GM15510 (cell line): Measurements from ENCODE around the gene PEX19.

Experiments used
- POLR2A ChIP-seq: IDR thresholded peaks from 3 replicates; pipeline ENCODE4 v1.6.1; 2011; ENCODE audit warnings: borderline replicate concordance; ENCODE audit not compliant: insufficient read length; ENCODE audit errors: extremely low read depth

PEX19 gene

DNA sequence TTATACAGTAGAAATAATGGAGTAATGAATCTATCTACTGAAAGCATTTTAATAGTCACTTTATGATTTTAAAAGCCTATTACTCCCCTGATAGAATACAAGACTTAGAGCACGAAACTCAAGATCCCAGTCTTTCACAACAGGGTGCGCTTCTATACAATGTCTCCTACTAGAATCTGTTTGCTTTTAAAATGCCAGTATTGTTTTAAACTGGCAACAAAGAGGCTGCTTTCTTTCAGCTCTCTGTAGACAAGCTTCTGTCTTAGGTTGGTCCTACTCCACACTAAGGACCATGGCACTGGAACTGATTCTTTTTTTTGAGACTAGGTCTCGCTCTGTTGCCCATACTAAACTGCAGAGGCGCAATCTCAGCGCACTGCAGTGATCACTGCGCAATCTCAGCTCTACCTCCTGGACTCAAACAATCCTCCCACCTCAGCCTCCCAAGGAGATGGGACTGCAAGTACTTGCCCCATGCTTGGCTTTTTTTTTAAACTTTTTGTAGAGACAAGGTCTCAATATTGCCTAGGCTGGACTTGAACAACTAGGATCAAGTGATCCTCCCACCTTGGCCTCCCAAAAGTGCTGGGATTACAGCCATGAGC, 27.4 kb downstream of the PEX19 start:
- TF ChIP-seq POLR2A: no peak

DNA sequence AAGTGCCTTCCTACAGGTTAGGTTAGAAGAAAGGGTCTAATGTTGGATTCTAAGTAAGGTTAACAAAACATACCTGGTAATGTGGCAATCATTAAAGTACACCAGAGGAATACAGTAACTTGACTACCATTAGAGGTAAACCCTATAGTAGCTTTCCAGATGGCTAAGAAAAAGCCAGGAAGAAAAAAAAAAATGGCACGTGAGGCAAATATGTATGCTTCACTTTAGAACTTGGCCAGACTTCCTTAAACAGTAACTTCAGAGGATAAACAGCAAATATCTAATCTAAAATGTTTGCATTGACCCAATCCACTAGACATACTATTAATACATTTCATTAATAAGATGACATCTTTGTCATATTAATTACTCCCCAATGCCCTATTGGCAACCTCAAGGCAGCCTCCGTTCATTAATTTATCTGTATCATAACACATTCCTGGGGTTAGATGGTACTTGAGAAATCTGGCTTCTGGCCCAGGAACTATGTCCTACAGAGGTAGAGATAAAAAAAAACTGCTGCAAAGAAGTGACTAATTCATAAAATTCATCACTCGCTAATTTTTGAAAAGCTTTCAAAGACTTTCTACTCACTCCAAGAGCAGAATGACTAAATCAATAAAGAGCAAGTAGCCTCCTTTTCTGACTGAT, 28.4 kb downstream of the PEX19 start:
- TF ChIP-seq POLR2A: no peak

DNA sequence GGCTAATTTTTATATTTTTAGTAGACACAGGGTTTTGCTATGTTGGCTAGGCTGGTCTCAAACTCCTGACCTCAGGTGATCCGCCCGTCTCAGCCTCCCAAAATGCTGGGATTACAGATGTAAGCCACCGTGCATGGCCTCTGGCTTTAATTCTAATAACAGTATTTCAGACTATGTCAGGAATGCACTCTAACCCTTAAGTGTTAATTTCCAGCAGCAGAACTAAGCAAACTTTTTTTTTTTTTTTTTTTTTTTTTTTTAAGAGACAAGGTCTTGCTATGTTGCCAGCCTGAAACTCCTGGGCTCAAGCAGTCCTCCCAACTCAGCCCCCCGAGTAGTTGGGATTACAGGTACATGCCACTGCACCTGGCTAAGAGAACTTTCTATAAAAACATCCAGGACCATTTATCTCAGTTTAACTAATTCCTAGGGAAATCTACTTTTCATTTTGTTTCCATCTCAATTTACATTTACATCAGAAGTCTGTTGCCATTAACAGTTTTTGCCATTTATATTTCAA, 29.1 kb downstream of the PEX19 start:
- TF ChIP-seq POLR2A: no peak

DNA sequence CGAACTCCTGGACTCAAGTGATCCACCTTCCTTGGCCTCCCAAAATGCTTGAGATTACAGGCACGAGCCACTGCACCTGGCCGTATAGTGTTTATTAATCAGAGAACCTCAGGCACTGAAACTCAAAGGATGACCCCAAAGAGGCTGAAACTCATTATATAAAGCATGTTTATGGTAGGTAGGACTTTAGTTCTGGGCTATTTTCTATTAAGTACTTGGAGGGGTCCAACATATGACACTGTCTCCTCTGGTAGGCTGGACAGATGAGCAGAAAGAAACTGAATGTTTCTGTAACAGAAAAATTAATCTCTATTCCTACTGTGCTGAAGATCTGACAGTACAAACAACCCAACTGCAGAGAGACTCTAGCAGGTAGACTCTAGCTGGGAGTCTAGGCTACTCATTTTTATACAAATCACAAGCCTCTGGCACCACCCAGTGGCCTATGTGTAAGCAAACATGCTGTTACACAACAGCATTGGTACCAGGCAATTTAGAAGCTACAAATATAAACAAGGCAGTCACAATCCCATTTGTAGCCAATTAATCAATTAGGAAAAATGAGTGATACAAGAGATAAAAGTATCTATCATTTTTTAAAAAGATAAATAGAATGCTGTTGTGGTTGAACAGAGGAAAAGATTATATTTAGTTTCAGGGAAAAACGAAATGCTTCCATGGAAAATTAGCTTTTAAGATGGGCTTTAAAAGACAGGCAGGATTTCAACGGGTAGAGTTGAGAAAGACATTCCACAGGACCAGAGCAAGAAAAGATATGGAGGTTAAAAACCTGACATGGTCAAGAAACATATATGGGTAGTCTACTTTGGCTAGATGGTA, 33.0 kb downstream of the PEX19 start:
- no peak for TF ChIP-seq POLR2A

DNA sequence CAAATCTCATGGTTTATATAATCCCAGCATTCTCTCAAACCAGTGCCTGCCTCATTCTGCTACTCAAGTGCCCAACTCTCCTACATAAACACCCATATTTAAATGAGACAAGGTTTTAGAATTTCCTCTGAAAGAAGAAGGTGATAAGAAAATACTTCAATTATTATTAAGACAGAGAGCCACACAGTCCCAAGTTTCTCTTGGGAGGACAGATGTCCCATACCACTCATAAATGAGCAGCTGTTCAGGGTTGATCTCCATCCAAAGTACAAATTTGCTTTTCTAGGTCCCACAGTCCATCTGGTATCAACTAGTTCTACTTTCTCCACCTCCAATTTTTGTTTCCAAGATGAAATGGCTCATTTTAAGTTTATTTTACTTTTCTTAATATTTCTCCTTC, 33.9 kb downstream of the PEX19 start:
- TF ChIP-seq POLR2A: no peak

DNA sequence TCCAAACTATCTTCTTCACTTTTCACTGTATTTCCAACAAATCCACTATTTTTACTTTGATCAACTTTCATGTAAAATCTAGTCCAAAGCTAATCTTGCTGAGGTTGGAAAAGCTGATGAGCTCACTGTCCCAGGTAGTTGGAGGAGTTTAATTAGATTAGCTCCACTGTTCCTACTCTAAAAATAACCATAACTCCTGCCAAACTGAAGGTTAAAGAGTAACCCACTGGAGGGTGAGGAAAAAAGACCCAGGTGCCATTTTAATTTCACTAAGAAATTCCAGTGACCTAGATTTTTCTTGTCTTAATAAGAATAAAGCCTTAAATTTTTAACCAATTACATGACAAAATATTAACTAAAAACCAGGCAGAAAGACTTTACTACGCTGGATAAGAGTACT, 37.9 kb downstream of the PEX19 start:
- no peak for TF ChIP-seq POLR2A

DNA sequence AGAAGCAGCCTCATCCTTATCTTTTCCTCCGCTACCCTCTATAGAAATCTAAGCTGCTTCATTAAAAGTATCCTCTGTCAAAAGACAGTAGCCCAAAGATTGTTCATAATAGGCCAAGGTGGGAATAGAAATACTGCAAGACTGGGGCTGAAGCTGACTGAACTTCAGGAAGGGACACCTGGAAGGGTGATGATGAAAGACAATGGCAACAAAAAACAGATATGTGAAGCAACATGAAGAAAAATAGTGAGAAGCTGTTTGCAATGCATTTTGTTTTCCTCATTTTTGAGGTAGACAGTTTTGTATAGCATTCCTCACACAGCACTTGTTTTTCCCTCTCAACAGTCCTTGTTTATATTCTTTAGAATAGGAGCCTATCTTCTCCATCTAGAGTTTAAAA, 39.5 kb downstream of the PEX19 start:
- no peak for TF ChIP-seq POLR2A

DNA sequence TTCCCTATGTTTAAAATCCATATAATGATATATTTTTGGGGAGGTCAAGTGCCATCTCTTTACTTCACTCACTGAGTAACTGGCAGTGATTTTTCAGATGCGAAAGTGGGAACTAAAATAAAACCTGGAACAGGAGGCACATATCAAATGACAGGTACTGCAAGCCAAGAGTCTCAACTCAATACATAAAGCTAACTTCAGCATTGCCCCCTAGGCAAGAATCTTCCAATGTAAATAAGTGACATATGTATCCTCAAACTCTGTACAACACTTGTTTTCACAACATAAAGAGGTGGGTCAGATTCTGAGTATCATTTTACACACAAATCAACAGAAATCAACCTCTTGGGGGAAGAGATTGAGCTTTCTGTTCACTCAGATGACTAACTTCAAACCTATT, 40.7 kb downstream of the PEX19 start:
- no peak for TF ChIP-seq POLR2A

DNA sequence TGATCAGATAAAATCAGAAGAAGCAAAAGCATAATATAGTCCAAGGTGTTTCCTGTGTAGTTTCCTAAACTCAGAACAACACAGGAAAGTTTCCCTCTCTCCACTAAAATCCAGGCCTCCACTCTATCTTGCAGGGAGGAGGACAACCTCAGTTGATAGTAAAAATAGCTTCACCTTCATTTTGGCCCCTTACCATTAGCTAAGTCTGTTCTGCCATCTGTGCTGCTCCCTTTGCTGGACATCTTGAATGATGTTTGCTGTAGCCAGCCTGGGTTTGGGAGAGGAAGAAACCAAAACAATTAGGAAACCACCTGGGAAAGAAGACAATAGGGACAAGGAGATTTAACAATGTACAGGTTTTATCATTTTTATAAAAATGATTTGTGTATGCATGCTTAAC, 41.2 kb downstream of the PEX19 start:
- TF ChIP-seq POLR2A: no peak

DNA sequence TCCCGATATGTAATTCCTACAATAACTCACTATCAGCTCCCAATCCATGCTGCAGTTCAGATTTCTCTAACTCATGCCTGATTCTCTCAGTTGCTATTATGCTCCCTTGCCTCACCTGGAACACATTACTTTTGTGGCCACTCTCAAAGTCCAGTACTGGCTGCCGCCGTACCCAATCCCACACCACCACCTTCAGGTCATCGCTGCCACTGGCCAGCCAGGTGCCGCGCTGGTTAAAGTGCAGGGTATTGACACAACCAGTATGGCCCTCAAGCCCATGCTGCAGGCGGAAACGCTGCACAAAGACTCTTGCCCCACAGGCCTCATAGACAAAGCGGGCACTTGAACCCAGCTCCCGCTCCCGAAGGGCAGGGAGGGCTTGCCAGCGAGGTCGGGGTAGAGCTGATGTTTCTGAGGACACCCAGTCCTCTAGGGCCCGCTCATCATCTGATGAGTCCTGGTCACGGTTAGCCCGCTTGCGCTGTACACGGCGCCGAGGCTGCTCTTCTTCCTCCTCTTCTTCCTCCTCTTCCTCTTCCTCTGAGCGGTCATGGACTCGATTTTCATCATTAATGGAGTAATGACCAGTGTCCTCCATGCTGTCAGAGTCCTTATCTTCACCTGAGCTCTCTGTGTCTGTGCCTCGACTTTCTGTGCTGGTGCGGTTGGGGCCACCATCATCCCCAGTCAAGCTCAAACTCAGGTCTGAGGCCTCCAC, 45.2 kb downstream of the PEX19 start:
- TF ChIP-seq POLR2A: no peak

DNA sequence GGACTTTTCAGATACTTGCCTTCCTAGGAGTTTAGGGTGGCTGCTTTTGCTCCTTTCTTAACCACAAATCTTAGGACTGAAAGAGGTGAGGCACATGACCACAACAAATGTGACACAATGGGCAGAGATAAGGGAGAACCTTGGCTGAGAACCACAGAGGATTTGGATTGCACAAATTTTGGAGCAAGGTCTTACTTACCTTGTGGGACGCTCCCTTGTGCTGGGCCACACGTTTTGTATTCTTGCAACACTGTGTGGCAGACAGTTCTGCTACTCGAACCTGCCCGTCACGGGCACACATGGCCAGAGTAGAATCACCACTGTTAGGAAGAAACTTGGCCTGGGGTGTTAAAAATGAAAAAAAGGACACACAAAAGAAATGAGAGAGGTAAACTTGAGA, 46.5 kb downstream of the PEX19 start:
- TF ChIP-seq POLR2A: no peak

DNA sequence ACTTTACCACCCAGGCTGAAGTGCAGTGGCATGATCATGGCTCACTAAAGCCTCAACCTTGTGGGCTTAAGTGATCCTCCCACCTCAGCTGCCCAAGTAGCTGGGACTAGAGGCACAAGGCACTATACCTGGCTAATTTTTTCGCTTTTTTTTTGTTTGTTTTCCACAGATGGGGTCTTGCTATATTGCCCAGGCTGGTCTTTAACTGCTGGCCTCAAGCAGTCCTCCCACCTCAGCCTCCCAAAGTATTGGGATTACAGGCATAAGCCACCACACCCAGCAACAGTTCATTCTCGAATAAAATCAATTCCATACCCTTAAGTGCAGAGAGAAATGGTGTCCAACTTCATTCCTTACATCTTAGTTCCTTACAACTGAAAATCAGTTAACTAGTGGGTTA, 47.4 kb downstream of the PEX19 start:
- no peak for TF ChIP-seq POLR2A

DNA sequence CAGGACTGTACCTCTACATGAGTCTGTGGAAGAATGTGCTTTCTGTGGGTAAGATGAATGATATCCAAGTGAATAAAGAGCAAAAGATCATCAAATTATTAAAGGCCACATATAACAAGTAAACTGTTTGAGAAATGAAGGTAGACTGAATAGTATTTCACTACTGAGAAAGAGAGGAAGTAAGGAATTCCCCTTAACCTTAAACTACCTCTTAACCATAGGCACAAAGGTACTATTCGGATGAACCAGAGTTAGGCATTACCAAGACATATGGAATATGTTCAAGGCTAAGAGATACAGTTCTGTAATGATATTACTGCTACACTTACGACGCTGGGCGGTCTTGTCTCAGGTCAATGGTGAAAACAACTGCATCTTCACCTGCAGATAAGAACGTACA, 48.1 kb downstream of the PEX19 start:
- no peak for TF ChIP-seq POLR2A

DNA sequence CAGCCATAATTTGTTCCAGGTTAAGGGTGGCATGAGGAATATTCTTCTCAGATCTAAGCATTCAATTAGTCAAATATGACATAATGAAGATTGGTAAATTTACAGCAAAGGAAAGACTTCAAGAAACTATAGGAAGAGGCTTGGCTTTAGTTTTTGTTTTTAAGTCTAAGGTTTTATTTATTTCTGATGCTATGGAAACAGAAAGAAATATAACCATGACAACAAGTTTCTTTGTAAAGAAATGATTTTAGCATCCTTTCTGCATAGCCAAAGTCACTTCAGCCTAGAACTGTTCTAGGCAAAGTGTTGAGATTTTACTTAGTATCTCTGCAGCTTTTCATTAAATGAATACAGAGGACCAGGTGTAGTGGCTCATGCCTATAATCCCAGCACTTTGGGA, 52.0 kb downstream of the PEX19 start:
- no peak for TF ChIP-seq POLR2A

DNA sequence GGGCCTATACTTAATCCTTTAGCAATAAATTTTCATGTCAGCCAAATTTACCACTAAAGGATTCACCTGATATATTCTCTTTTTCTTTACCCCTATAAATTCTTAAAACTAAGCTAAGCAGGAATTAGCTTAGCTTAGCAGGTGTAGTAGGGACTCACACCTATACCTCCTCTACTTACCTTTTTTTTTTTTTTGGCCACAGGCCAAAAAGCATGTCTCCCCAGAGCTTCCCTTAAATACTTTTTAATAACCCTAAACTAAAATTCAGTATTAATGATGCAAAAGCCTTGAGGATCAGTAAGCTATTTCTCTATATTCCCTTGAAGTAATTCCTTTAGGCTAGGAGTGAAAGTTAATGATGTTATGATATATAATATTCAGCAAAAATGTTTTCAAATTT, 56.5 kb downstream of the PEX19 start:
- no peak for TF ChIP-seq POLR2A
